Measurements from ENCODE around the gene THBS4. TPM values are rescaled to one million over a fixed set of nuclear protein-coding genes. Genes with fewer than 3 reads are reported as not detected.
"Not testable (repeated sequence)": the region's sequence is repeated elsewhere in the genome, so short reads cannot be mapped to it uniquely, and the experiment has no call there.

THBS4 gene
- total RNA-seq, 2 donors from 2014 or later = 13.6 to 50.5 TPM

DNA sequence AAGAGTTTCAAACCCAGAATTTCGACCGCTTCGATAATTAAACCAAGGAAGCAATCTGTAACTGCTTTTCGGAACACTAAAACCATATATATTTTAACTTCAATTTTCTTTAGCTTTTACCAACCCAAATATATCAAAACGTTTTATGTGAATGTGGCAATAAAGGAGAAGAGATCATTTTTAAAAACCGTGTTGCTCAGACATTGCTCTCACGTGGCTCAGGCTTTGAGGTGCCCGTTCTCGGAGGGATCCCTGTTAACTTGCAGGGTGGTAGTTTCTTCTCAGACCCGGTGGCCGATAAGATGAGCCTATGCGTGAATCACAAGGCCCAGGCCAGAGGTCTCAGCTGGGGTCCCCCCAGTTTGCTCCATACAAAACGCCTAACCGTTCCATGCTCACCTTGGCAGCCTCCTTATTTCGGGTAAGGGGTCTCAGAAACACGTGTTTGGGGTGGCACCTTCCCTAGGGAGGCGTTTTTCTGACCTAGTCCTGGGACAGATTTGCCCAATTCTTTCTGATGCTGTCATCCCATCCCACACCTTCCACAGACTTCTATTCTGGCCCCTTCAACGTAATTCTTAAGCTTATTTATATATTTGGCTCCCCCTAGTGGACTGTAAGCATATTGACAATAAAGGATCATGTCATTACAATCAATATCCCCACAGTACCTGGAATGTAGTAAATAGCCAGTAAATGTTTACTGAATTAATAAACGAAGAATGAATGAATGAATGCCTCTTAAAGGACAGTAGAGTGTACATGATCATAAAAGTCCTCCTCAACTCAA, 48.1 kb downstream of the THBS4 start:
- peak; percentile 75 for DNase-seq
- Histone ChIP-seq H3K36me3 (ENCODE audit: control insufficient read depth, insufficient read depth, low read length) (no peaks in the 10 kb centered on the region), H3K27me3 (ENCODE audit: control insufficient read depth, insufficient read depth, low read length, poor library complexity, severe bottlenecking) (no peaks in the 10 kb centered on the region), H3K4me1 (ENCODE audit: control insufficient read depth, insufficient read depth, low read length) (no peaks in the 10 kb centered on the region), H3K9ac (ENCODE audit: extremely low read depth, low read length, poor library complexity, severe bottlenecking) (no peak overlapping the region), H3K9me3 (ENCODE audit: control insufficient read depth, low read length) (no peaks in the 10 kb centered on the region), H3K27ac (ENCODE audit: low read depth, low read length) (no peak overlapping the region), H3K4me3 (ENCODE audit: low read length) (no peak overlapping the region)
- Mint-ChIP-seq H3K27me3 (ENCODE audit: insufficient read depth) (no peaks in the 10 kb centered on the region), H3K9me3 (no peaks in the 10 kb centered on the region), H3K4me3 (no peak overlapping the region), H3K36me3 (ENCODE audit: low read depth) (no peaks in the 10 kb centered on the region), H3K4me1 (no peaks in the 10 kb centered on the region), H3K27ac (no peak overlapping the region)
- TF ChIP-seq, protein P1, sequence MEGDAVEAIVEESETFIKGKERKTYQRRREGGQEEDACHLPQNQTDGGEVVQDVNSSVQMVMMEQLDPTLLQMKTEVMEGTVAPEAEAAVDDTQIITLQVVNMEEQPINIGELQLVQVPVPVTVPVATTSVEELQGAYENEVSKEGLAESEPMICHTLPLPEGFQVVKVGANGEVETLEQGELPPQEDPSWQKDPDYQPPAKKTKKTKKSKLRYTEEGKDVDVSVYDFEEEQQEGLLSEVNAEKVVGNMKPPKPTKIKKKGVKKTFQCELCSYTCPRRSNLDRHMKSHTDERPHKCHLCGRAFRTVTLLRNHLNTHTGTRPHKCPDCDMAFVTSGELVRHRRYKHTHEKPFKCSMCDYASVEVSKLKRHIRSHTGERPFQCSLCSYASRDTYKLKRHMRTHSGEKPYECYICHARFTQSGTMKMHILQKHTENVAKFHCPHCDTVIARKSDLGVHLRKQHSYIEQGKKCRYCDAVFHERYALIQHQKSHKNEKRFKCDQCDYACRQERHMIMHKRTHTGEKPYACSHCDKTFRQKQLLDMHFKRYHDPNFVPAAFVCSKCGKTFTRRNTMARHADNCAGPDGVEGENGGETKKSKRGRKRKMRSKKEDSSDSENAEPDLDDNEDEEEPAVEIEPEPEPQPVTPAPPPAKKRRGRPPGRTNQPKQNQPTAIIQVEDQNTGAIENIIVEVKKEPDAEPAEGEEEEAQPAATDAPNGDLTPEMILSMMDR (conservative IDR thresholded peaks at IDR 0.05) = peak; percentile 82
- WGBS, 2 experiments (ENCODE audit: insufficient coverage in 1 of 2, insufficient read length in 1 of 2) = 69 to 73% methylated on average over 11 to 18 of the region's 19 CpGs

DNA sequence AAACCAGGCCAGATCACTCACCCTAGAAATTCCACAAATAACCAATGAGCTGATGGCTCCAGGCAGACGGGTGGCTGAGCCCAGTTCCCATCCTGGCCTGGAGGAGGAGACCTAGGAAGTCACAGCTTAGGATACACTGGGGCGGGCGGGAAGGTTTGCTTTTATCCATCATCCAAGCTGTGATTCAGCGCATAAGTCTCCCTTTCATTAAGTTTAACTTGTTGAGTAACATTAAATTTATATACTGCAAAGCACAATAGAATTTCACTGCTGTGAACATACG, 55.7 kb downstream of the THBS4 start:
- DNase-seq = no peak
- Histone ChIP-seq H3K27me3 (ENCODE audit: control insufficient read depth, insufficient read depth, low read length, poor library complexity, severe bottlenecking) (no peaks in the 10 kb centered on the region), H3K36me3 (ENCODE audit: control insufficient read depth, insufficient read depth, low read length) (no peaks in the 10 kb centered on the region), H3K9me3 (ENCODE audit: control insufficient read depth, low read length) (no peaks in the 10 kb centered on the region), H3K4me1 (ENCODE audit: control insufficient read depth, insufficient read depth, low read length) (peaks cover 17% of the 10 kb centered on the region), H3K4me3 (ENCODE audit: low read length) (no peak overlapping the region), H3K9ac (ENCODE audit: extremely low read depth, low read length, poor library complexity, severe bottlenecking) (no peak overlapping the region), H3K27ac (ENCODE audit: low read depth, low read length) (no peak overlapping the region)
- Mint-ChIP-seq H3K36me3 (ENCODE audit: low read depth) (no peaks in the 10 kb centered on the region), H3K4me1 (peaks cover 19% of the 10 kb centered on the region), H3K27me3 (ENCODE audit: insufficient read depth) (no peaks in the 10 kb centered on the region), H3K27ac (no peak overlapping the region), H3K4me3 (no peak overlapping the region), H3K9me3 (no peaks in the 10 kb centered on the region)
- 94% methylated on average over 5 of the region's 5 CpGs; no CpG with 5 or more reads in 1 of the 2 experiments for WGBS, 2 experiments (ENCODE audit: insufficient coverage in 1 of 2, insufficient read length in 1 of 2)
- TF ChIP-seq, protein P1 (conservative IDR thresholded peaks at IDR 0.05) = no peak

DNA sequence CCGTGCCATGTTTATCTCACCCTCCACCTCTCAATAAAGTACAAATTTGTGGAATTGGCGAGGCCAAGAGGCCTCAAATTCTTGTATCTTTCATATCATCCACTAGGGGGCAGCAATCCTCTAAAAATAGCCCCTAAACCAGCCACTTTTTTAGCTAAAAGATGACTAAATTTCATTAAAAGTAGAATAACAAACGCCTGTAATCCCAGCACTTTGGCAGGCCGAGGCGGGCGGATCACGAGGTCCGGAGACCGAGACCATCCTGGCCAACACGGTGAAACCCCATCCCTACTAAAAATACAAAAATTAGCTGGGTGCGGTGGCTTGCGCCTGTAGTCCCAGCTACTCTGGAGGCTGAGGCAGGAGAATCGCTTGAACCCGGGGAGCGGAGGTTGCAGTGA, 56.6 kb downstream of the THBS4 start:
- peaks cover 17% of the 10 kb centered on the region for H3K4me1 ChIP-seq (ENCODE audit: control insufficient read depth, insufficient read depth, low read length)
- H3K36me3 ChIP-seq (ENCODE audit: control insufficient read depth, insufficient read depth, low read length); H3K27me3 ChIP-seq (ENCODE audit: control insufficient read depth, insufficient read depth, low read length, poor library complexity, severe bottlenecking); H3K27ac ChIP-seq (ENCODE audit: low read depth, low read length); H3K27ac Mint-ChIP-seq; H3K9me3 ChIP-seq (ENCODE audit: control insufficient read depth, low read length); DNase-seq; H3K36me3 Mint-ChIP-seq (ENCODE audit: low read depth); H3K9me3 Mint-ChIP-seq; H3K27me3 Mint-ChIP-seq (ENCODE audit: insufficient read depth); H3K4me3 ChIP-seq (ENCODE audit: low read length); H3K4me3 Mint-ChIP-seq; H3K9ac ChIP-seq (ENCODE audit: extremely low read depth, low read length, poor library complexity, severe bottlenecking): not testable (repeated sequence)
- TF ChIP-seq, protein P1 (conservative IDR thresholded peaks at IDR 0.05) = peak; percentile 90
- peaks cover 19% of the 10 kb centered on the region for H3K4me1 Mint-ChIP-seq
- 30 to 42% methylated on average over 8 to 15 of the region's 15 CpGs for WGBS, 2 experiments (ENCODE audit: insufficient coverage in 1 of 2, insufficient read length in 1 of 2)

All from endodermal cell (in vitro differentiated cells).